Progenitor cell of endocrine pancreas (in vitro differentiated cells): ENCODE data around the gene SRSF5. TPM values are rescaled to one million over a fixed set of nuclear protein-coding genes. Genes with fewer than 3 reads are reported as not detected.

Experiments
- DNase-seq: peaks from one replicate; pipeline ENCODE4 v3.0.0; 2021; ENCODE audit warnings: low spot score; ENCODE audit not compliant: unreplicated experiment
- H3K27ac Mint-ChIP-seq: 2 replicates; pipeline ENCODE4 v1.8.0; 2021; ENCODE audit warnings: mild to moderate bottlenecking, moderate library complexity, mixed read lengths
- H3K27me3 Mint-ChIP-seq: 2 replicates; pipeline ENCODE4 v1.8.0; 2021; ENCODE audit warnings: mixed read lengths
- H3K36me3 Mint-ChIP-seq: 2 replicates; pipeline ENCODE4 v1.8.0; 2022; ENCODE audit warnings: mixed read lengths; ENCODE audit not compliant: insufficient read depth
- H3K4me1 Mint-ChIP-seq: 2 replicates; pipeline ENCODE4 v1.8.0; 2021; ENCODE audit warnings: low read depth, mixed read lengths
- H3K4me3 Mint-ChIP-seq: 2 replicates; pipeline ENCODE4 v1.8.0; 2021; ENCODE audit warnings: low read depth, mild to moderate bottlenecking, moderate library complexity, mixed read lengths
- H3K9me3 Mint-ChIP-seq: 2 replicates; pipeline ENCODE4 v1.8.0; 2021; ENCODE audit warnings: low read depth, mixed read lengths
- total RNA-seq: library from RNA; stranded (reverse); gene quantifications from 2 replicates; pipeline ENCODE4 v1.2.1, GENCODE V29; 2021
- TF ChIP-seq, protein P1 (sequence below): fragments of 200-600 bp; sonication (generic); IDR thresholded peaks from one replicate; pipeline ENCODE4 v1.5.0; 2021; ENCODE audit warnings: antibody characterized with exemption, mild to moderate bottlenecking; ENCODE audit not compliant: unreplicated experiment

Gene SRSF5
- total RNA-seq, 1 donor from 2014 or later, result 379 TPM

DNA sequence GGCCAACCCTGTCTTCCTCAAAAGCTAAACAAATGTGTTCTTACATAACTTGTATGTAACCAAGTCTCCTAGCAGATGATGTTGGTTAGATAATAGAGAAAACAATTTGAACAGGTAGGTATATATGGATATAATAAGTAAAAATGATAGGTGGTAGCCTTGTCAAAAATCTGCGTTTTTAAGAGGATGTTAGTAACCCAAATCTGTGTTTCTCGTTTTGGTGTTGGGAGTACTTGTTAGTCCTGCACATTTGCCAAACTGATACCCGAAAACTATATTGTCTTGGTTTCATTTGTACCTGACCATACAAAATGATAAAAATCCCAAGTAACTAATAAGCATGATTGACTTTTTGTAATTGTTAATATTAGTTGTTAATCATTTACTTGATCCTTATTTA, 8.1 kb downstream of the SRSF5 start:
- Mint-ChIP-seq H3K4me3 (no peak overlapping the region), H3K27me3 (no peaks in the 10 kb centered on the region), H3K9me3 (no peaks in the 10 kb centered on the region), H3K27ac (peak overlapping the region; percentile 77), H3K36me3 (peaks cover 50% of the 10 kb centered on the region), H3K4me1 (peaks cover 12% of the 10 kb centered on the region)
- TF ChIP-seq, protein P1, sequence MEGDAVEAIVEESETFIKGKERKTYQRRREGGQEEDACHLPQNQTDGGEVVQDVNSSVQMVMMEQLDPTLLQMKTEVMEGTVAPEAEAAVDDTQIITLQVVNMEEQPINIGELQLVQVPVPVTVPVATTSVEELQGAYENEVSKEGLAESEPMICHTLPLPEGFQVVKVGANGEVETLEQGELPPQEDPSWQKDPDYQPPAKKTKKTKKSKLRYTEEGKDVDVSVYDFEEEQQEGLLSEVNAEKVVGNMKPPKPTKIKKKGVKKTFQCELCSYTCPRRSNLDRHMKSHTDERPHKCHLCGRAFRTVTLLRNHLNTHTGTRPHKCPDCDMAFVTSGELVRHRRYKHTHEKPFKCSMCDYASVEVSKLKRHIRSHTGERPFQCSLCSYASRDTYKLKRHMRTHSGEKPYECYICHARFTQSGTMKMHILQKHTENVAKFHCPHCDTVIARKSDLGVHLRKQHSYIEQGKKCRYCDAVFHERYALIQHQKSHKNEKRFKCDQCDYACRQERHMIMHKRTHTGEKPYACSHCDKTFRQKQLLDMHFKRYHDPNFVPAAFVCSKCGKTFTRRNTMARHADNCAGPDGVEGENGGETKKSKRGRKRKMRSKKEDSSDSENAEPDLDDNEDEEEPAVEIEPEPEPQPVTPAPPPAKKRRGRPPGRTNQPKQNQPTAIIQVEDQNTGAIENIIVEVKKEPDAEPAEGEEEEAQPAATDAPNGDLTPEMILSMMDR, result no peak
- no peak for DNase-seq

DNA sequence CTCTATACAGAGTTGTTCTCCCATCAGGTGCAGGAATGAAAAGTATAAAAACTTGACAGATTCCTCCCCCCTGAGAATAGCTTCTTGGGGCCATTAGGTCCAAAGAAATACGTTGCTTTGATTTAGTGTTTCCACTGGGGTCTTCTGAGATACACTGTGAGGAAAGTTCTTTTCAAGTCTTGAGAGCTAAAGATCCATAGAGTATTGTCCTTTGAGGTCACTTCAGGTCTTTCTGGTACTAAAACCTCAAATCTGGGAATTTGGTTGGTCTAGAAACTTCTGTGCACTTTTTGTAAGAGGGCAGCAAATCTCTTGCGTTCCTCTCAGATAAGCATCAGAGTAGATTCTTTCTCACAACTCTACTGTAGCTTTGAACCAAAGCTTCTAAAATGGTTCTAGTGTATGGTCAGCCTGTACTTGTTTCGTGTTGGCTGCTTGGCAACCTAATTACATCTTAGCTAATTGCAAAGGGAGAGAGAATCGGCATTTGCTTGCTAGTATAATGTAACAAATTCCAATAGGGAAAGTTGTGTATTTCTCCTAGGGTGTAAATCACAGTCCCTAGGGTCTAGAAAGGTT, 10.0 kb downstream of the SRSF5 start:
- TF ChIP-seq, protein P1, result no peak
- Mint-ChIP-seq H3K27ac (peak overlapping the region; percentile 40), H3K36me3 (peaks cover 36% of the 10 kb centered on the region), H3K4me3 (no peak overlapping the region), H3K27me3 (no peaks in the 10 kb centered on the region), H3K4me1 (peaks cover 9% of the 10 kb centered on the region), H3K9me3 (no peaks in the 10 kb centered on the region)
- DNase-seq, result no peak

DNA sequence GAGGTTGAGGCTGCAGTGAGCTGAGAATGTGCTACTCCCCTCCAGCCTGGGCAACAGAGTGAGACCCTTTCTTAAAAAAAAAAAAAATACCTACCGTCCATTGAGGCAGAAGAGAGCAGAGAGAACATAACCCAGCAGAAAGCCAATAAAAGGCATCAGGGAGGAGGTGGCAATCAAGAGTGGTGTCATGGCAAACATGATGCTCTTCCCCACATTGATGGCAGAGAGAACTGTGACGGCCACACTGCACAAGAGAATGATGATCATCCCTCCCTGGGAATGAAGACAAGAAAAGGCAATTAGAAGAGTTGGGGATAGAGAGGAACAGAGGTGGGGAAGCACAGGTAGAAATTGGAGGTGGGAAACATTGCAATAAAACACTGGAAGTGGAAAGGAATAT, 12.1 kb downstream of the SRSF5 start:
- Mint-ChIP-seq H3K27me3 (no peaks in the 10 kb centered on the region), H3K4me1 (peaks cover 9% of the 10 kb centered on the region), H3K27ac (no peak overlapping the region), H3K36me3 (peaks cover 21% of the 10 kb centered on the region), H3K9me3 (no peaks in the 10 kb centered on the region), H3K4me3 (no peak overlapping the region)
- TF ChIP-seq, protein P1, result no peak
- DNase-seq, result no peak

DNA sequence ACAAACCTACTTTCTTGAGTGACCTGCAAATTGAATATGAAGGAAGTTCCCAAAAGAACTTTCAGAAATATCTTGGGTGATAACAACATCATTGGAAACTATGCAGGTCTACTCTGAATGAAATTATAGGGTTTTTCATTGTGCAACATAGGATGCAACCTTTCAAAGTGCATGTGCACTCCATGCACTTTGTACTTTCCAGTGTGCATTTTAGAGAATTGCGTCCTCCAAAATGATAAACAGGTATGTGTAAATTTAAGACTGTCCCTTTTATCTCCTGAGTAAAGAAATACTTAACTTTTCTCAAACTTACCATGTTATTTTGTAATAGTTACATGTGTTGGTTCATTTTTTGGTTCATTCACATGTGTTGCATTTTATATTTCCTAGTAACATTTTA, 13.2 kb downstream of the SRSF5 start:
- Mint-ChIP-seq H3K27ac (no peak overlapping the region), H3K27me3 (no peaks in the 10 kb centered on the region), H3K4me3 (no peak overlapping the region), H3K36me3 (peaks cover 19% of the 10 kb centered on the region), H3K4me1 (peaks cover 9% of the 10 kb centered on the region), H3K9me3 (no peaks in the 10 kb centered on the region)
- TF ChIP-seq, protein P1, result no peak
- no peak for DNase-seq

DNA sequence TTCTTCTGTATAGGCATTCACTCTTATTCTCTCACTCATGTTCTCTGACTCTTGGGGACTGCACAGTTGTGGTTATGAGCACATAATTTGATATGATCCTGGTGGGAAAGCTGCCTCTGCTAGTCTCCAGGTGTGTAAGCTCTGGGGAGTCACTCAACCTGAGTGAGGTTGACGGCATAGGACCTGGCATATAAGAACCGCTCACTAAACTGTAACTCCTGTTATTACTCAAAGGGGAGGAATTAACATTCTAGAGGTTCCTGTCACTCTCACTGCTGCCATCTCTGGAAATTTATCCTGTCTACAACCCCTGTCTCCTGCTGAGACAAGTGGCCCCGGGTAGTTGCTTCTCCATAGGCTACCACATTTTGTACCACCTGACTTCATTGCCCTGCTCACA, 14.0 kb downstream of the SRSF5 start:
- peaks cover 14% of the 10 kb centered on the region for H3K36me3 Mint-ChIP-seq
- H3K9me3 Mint-ChIP-seq, result no peaks in the 10 kb centered on the region
- no peak overlapping the region for H3K27ac Mint-ChIP-seq
- H3K4me3 Mint-ChIP-seq, result no peak overlapping the region
- DNase-seq, result no peak
- H3K27me3 Mint-ChIP-seq, result no peaks in the 10 kb centered on the region
- peaks cover 4% of the 10 kb centered on the region for H3K4me1 Mint-ChIP-seq
- TF ChIP-seq, protein P1, result no peak
